HL-60 (cell line): ENCODE measurements around the gene PIGH.

Experiments
- DNase-seq, 2 experiments: peaks; one replicate each; pipeline ENCODE4 v3.0.0-alpha.2; 2010 to 2020; ENCODE audit warnings: low read depth in 1 of 2, low spot score in 1 of 2
- H3K27ac ChIP-seq: fragments of 250-450 bp; sonication (Bioruptor Pico); replicated peaks from 2 replicates; pipeline ENCODE4 v1.5.1; 2020; ENCODE audit warnings: mild to moderate bottlenecking, moderate library complexity
- H3K27me3 ChIP-seq: fragments of 250-450 bp; sonication (Bioruptor Pico); 2 replicates; pipeline ENCODE4 v1.5.1; 2021; ENCODE audit warnings: mild to moderate bottlenecking, moderate library complexity; ENCODE audit not compliant: insufficient read depth, poor library complexity, severe bottlenecking
- H3K4me3 ChIP-seq: replicated peaks from 2 replicates; pipeline ENCODE4 v1.5.1; 2011; ENCODE audit warnings: mild to moderate bottlenecking, control low read depth, low read length; ENCODE audit not compliant: insufficient read depth
- CTCF ChIP-seq: IDR thresholded peaks from one replicate; pipeline ENCODE4 v1.5.1; 2011; ENCODE audit warnings: low read length, control low read depth, inconsistent platforms; ENCODE audit not compliant: insufficient read depth
- GABPA ChIP-seq: IDR thresholded peaks from 2 replicates; pipeline ENCODE4 v1.6.1; 2012; ENCODE audit warnings: low read depth
- POLR2AphosphoS5 ChIP-seq: IDR thresholded peaks from 2 replicates; pipeline ENCODE4 v1.6.1; 2012; ENCODE audit warnings: low read depth
- REST ChIP-seq: IDR thresholded peaks from 2 replicates; pipeline ENCODE4 v1.6.1; 2012; ENCODE audit warnings: low read depth; ENCODE audit not compliant: insufficient replicate concordance
- SPI1 ChIP-seq: IDR thresholded peaks from 2 replicates; pipeline ENCODE4 v1.6.1; 2012; ENCODE audit warnings: low read depth, mild to moderate bottlenecking, borderline replicate concordance

PIGH gene

GRCh38 chr14:67633451-67634147 lies 33.5 kb upstream of the PIGH start:
- no peaks in the 10 kb centered on the region for H3K27me3 ChIP-seq
- no peak overlapping the region for H3K27ac ChIP-seq
- DNase-seq, result no peak
- H3K4me3 ChIP-seq, result no peak overlapping the region
- TF ChIP-seq POLR2AphosphoS5 (no peak), SPI1 (no peak), GABPA (no peak), CTCF (no peak), REST (no peak)

GRCh38 chr14:67630938-67631337 lies 30.9 kb upstream of the PIGH start:
- TF ChIP-seq SPI1, result no peak
- TF ChIP-seq CTCF, result no peak
- no peak for TF ChIP-seq REST
- TF ChIP-seq POLR2AphosphoS5, result no peak
- TF ChIP-seq GABPA, result no peak

GRCh38 chr14:67630186-67630585 lies 30.1 kb upstream of the PIGH start:
- H3K27me3 ChIP-seq, result no peaks in the 10 kb centered on the region
- no peak for DNase-seq
- no peak overlapping the region for H3K27ac ChIP-seq
- no peak for TF ChIP-seq POLR2AphosphoS5
- TF ChIP-seq GABPA, result no peak
- TF ChIP-seq CTCF, result no peak
- TF ChIP-seq REST, result no peak
- no peak for TF ChIP-seq SPI1
- H3K4me3 ChIP-seq, result no peak overlapping the region

More at GRCh38 chr14:67630938-67631337, 30.9 kb upstream of the PIGH start:
- DNase-seq, result no peak
- Histone ChIP-seq H3K27ac (no peak overlapping the region), H3K27me3 (no peaks in the 10 kb centered on the region), H3K4me3 (no peak overlapping the region)
